ENCODE measurements around the gene POLE. TPM values are rescaled to one million over a fixed set of nuclear protein-coding genes. Genes with fewer than 3 reads are reported as not detected.

Gene POLE
- total and polyA plus RNA-seq, 4 donors = 7.6 to 39.2 (median 19.7) TPM

- DNase-seq (ENCODE audit: low spot score) = no peak
- no peak overlapping the region for H3K9ac ChIP-seq (ENCODE audit: low read depth in 1 of 2, low read length in 2 of 2)
- peaks cover 14 to 88% (median 52%) of the 10 kb centered on the region in 4 donors for H3K36me3 ChIP-seq (ENCODE audit: control insufficient read depth in 4 of 4, insufficient read depth in 3 of 4, low read depth in 1 of 4, low read length in 3 of 4)
- no peaks in the 10 kb centered on the region for H3K4me1 ChIP-seq (ENCODE audit: control insufficient read depth in 4 of 4, insufficient read depth in 4 of 4, low read length in 3 of 4)
- TF ChIP-seq FOXA2 (IDR thresholded peaks at IDR 0.05) = no peak
- H3K27ac ChIP-seq (ENCODE audit: low read depth in 1 of 2, low read length in 2 of 2) = no peak overlapping the region
- 96% methylated on average over 13 of the region's 13 CpGs for WGBS
- H3K4me3 ChIP-seq (ENCODE audit: low read depth in 1 of 3, low read length in 3 of 3) = no peak overlapping the region
- H3K27me3 ChIP-seq (ENCODE audit: control insufficient read depth in 4 of 4, insufficient read depth in 4 of 4, low read length in 3 of 4) = no peaks in the 10 kb centered on the region
- H3K9me3 ChIP-seq (ENCODE audit: control insufficient read depth in 4 of 4, low read length in 3 of 4) = no peaks in the 10 kb centered on the region
These were observed 22.0 kb downstream of the POLE start for GRCh38 chr12:132665149-132665491.

- Histone ChIP-seq H3K9ac (ENCODE audit: low read depth in 1 of 2, low read length in 2 of 2) (no peak overlapping the region), H3K4me1 (ENCODE audit: control insufficient read depth in 4 of 4, insufficient read depth in 4 of 4, low read length in 3 of 4) (no peaks in the 10 kb centered on the region), H3K9me3 (ENCODE audit: control insufficient read depth in 4 of 4, low read length in 3 of 4) (no peaks in the 10 kb centered on the region), H3K27me3 (ENCODE audit: control insufficient read depth in 4 of 4, insufficient read depth in 4 of 4, low read length in 3 of 4) (no peaks in the 10 kb centered on the region), H3K4me3 (ENCODE audit: low read depth in 1 of 3, low read length in 3 of 3) (no peak overlapping the region), H3K27ac (ENCODE audit: low read depth in 1 of 2, low read length in 2 of 2) (no peak overlapping the region), H3K36me3 (ENCODE audit: control insufficient read depth in 4 of 4, insufficient read depth in 3 of 4, low read depth in 1 of 4, low read length in 3 of 4) (peaks cover 16 to 89% (median 53%) of the 10 kb centered on the region in 4 donors)
- 88% methylated on average over 21 of the region's 21 CpGs for WGBS
- no peak for TF ChIP-seq ATF3 (IDR thresholded peaks at IDR 0.05)
- TF ChIP-seq RAD21 (IDR thresholded peaks at IDR 0.05) = no peak
- TF ChIP-seq SP1 (IDR thresholded peaks at IDR 0.05) = no peak
- TF ChIP-seq GABPA (IDR thresholded peaks at IDR 0.05 in 1 of 2, conservative IDR thresholded peaks at IDR 0.05 in 1 of 2) = no peak
- TF ChIP-seq NR2F2 (IDR thresholded peaks at IDR 0.05) = no peak
- no peak for TF ChIP-seq RXRA (IDR thresholded peaks at IDR 0.05)
- TF ChIP-seq CTCF (IDR thresholded peaks at IDR 0.05; ENCODE audit: low read depth, low read length, missing input control) = no peak
- no peak for TF ChIP-seq FOXA2 (IDR thresholded peaks at IDR 0.05)
- no peak for TF ChIP-seq REST (IDR thresholded peaks at IDR 0.05)
- TF ChIP-seq FOXA1 (IDR thresholded peaks at IDR 0.05) = no peak
- TF ChIP-seq HNF4G (IDR thresholded peaks at IDR 0.05) = no peak
- no peak for DNase-seq (ENCODE audit: low spot score)
These were observed 22.7 kb downstream of the POLE start for GRCh38 chr12:132664206-132665148.
